HFF-Myc (cell line): ENCODE results near the gene CMIP.

ENCODE experiments used
- DNase-seq: peaks from one replicate; pipeline ENCODE4 v3.0.0-alpha.2; 2011; ENCODE audit warnings: low read depth; ENCODE audit errors: extremely low read depth
- H3K4me3 ChIP-seq: replicated peaks from 2 replicates; pipeline ENCODE4 v1.5.1; 2011; ENCODE audit warnings: low read depth, mild to moderate bottlenecking, control low read depth, low read length
- TF ChIP-seq, protein P1 (sequence below): IDR thresholded peaks from 2 replicates; pipeline ENCODE4 v1.5.1; 2012; ENCODE audit warnings: mild to moderate bottlenecking, low read depth, low read length, control low read depth; ENCODE audit errors: missing control alignments

CMIP gene

GRCh38 chr16:81513204-81514040 is 68.8 kb downstream of the CMIP start:
- no peak for DNase-seq
- TF ChIP-seq, protein P1, sequence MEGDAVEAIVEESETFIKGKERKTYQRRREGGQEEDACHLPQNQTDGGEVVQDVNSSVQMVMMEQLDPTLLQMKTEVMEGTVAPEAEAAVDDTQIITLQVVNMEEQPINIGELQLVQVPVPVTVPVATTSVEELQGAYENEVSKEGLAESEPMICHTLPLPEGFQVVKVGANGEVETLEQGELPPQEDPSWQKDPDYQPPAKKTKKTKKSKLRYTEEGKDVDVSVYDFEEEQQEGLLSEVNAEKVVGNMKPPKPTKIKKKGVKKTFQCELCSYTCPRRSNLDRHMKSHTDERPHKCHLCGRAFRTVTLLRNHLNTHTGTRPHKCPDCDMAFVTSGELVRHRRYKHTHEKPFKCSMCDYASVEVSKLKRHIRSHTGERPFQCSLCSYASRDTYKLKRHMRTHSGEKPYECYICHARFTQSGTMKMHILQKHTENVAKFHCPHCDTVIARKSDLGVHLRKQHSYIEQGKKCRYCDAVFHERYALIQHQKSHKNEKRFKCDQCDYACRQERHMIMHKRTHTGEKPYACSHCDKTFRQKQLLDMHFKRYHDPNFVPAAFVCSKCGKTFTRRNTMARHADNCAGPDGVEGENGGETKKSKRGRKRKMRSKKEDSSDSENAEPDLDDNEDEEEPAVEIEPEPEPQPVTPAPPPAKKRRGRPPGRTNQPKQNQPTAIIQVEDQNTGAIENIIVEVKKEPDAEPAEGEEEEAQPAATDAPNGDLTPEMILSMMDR = no peak
- H3K4me3 ChIP-seq = no peak overlapping the region

GRCh38 chr16:81514041-81514559 is 69.5 kb downstream of the CMIP start:
- no peak for DNase-seq
- TF ChIP-seq, protein P1 = no peak
- H3K4me3 ChIP-seq = no peak overlapping the region

DNA sequence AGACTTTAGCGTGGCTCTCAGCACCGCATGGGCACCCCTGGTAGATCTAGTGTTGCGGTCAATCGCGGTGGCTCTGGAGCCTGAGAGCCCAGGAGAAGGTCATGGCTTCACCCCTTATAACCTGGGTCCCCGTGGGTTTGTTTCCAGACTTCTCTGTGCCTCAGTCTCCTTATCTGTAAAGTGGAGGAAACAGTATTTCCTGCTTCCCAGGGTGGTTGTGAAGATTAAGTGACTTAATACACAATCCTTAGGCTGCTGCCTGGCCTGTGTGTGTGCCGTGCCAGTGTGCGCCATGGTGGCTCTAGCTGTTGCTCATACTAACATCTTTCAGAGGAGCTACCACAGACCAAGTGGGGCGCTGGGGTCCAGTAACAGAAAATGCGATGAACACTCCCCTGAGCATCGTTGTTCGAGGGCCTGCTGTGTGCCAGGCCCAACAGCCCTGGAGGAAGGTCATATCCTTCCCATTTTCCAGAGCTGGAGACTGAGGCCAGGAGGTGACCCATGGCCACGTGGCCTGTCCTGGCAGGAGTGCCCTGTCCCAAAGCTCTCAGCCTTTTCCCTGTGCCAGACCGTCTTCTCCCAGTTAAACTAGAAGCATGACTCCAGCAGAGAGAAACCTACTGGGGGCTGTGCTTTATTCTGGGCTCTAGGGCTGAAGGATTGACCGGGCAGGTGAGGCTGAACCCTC is 70.1 kb downstream of the CMIP start:
- H3K4me3 ChIP-seq = no peak overlapping the region
- TF ChIP-seq, protein P1 = no peak
- DNase-seq = no peak

DNA sequence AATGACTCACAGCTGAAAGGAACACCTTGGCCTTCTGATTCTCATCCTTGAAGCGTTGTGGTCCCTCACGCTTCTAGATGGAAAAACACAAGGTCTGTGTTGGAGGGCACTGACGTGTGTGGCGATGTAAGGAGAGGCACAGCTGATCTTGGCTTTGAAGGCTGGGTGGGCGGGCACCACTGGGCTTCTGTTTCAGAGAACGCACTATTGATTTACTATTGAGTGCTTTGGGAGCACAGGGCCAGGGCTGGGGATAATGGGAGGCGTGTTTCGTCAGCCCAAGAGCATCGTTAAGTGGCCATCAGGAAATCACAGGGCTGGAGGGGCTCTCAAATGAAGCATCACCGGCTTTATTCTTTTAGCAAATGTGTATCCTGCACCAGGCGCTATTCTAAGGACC is 70.7 kb downstream of the CMIP start:
- no peak overlapping the region for H3K4me3 ChIP-seq
- TF ChIP-seq, protein P1 = no peak
- no peak for DNase-seq

- TF ChIP-seq, protein P1 = no peak
- H3K4me3 ChIP-seq = no peak overlapping the region
- DNase-seq = no peak
Measured at GRCh38 chr16:81515721-81516120, 71.1 kb downstream of the CMIP start.

- TF ChIP-seq, protein P1 = no peak
- no peak overlapping the region for H3K4me3 ChIP-seq
- no peak for DNase-seq
Measured at GRCh38 chr16:81516478-81517149, 72.0 kb downstream of the CMIP start.
